Panc1 (cell line): Measurements from ENCODE around the gene PSMB10. TPM values are rescaled to one million over a fixed set of nuclear protein-coding genes. Genes with fewer than 3 reads are reported as not detected.

ENCODE experiments used
- ATAC-seq: fragments of 200-7000 bp; cut with Tn5 transposase; 2 replicates; pipeline ENCODE4 v1.9.1; 2020; ENCODE audit warnings: mild to moderate bottlenecking, moderate library complexity
- BruUV-seq: library from RNA; stranded (reverse); fragments of 400-500 nt; replicated peaks from 2 replicates; lab custom pipeline; 2021; lab: Mats Ljungman, UMichigan
- CTCF ChIA-PET: fragments of 300-600 bp; sonication (Branson Sonifier 250); formaldehyde crosslinking; loops from one replicate; lab custom pipeline; 2022; ENCODE audit warnings: antibody characterized with exemption; lab: Charles Lee
- POLR2A ChIA-PET: fragments of 300-600 bp; sonication (Branson Sonifier 250); formaldehyde crosslinking; loops from one replicate; lab custom pipeline; 2022; ENCODE audit warnings: antibody characterized with exemption; lab: Charles Lee
- DNase-seq: peaks from one replicate; pipeline ENCODE4 v3.0.0-alpha.2; 2010; ENCODE audit warnings: low read depth, low spot score
- H3K27ac ChIP-seq: 2 replicates; pipeline ENCODE4 v1.5.1; 2011; ENCODE audit warnings: mild to moderate bottlenecking, low read length, inconsistent platforms
- H3K27me3 ChIP-seq: fragments of 200-500 bp; sonication (Bioruptor generic); 2 replicates; pipeline ENCODE4 v1.6.0; 2014; ENCODE audit warnings: low read length, inconsistent platforms; ENCODE audit not compliant: control insufficient read depth, insufficient read depth
- H3K36me3 ChIP-seq: fragments of 200-500 bp; sonication (Bioruptor generic); 2 replicates; pipeline ENCODE4 v1.5.1; 2014; ENCODE audit warnings: inconsistent platforms, mild to moderate bottlenecking, low read length, moderate library complexity; ENCODE audit not compliant: control insufficient read depth, insufficient read depth
- H3K4me1 ChIP-seq: 2 replicates; pipeline ENCODE4 v1.5.1; 2011; ENCODE audit warnings: inconsistent platforms, mild to moderate bottlenecking, low read length, moderate library complexity; ENCODE audit not compliant: control insufficient read depth, insufficient read depth
- H3K4me3 ChIP-seq, 2 experiments: 2 replicates each; pipeline ENCODE4 v1.5.1; 2011 to 2012; ENCODE audit warnings: low read depth in 2 of 2, low read length in 2 of 2, mild to moderate bottlenecking in 2 of 2, inconsistent platforms in 1 of 2, moderate library complexity in 1 of 2
- H3K9me3 ChIP-seq: fragments of 200-500 bp; sonication (Bioruptor generic); 2 replicates; pipeline ENCODE4 v1.5.1; 2014; ENCODE audit warnings: low read depth, mild to moderate bottlenecking, inconsistent platforms, low read length, moderate library complexity; ENCODE audit not compliant: control insufficient read depth, insufficient read depth
- CTCF ChIP-seq: fragments of 450-650 bp; IDR thresholded peaks from 2 replicates; pipeline ENCODE4 v1.5.1; 2017; ENCODE audit warnings: mild to moderate bottlenecking
- POLR2AphosphoS5 ChIP-seq: IDR thresholded peaks from 2 replicates; pipeline ENCODE4 v1.6.1; 2012; ENCODE audit warnings: mild to moderate bottlenecking, low read depth, low read length, moderate library complexity
- SIN3A ChIP-seq: IDR thresholded peaks from 2 replicates; pipeline ENCODE4 v1.6.1; 2012; ENCODE audit warnings: low read depth, mild to moderate bottlenecking, low read length, moderate library complexity, borderline replicate concordance; ENCODE audit not compliant: insufficient read depth
- TCF7L2 ChIP-seq: IDR thresholded peaks from 2 replicates; pipeline ENCODE4 v1.6.1; 2011; ENCODE audit warnings: mild to moderate bottlenecking, low read depth, low read length, inconsistent platforms
- in situ Hi-C: cut with HindIII; loops from 2 replicates; pipeline ENCODE4 v1.10.0; 2016; ENCODE audit warnings: low sequenced_read_pairs, low pct_unique_long_range_greater_than_20kb
- intact Hi-C: fragments of 100-400 bp; cut with micrococcal nuclease; formaldehyde crosslinking; loops from one replicate; pipeline ENCODE4 v1.10.0; 2022; ENCODE audit not compliant: unreplicated experiment
- total RNA-seq: library from RNA; stranded (reverse); gene quantifications from one replicate; pipeline ENCODE4 v1.2.1, GENCODE V29; 2021; ENCODE audit not compliant: unreplicated experiment
- TF ChIP-seq, protein P1 (sequence below), 2 experiments: IDR thresholded peaks; 2 replicates each; pipeline ENCODE4 v1.6.1; 2011 to 2012; ENCODE audit warnings: low read depth in 2 of 2, control low read depth in 1 of 2, low read length in 1 of 2, mild to moderate bottlenecking in 1 of 2, moderate library complexity in 1 of 2; ENCODE audit not compliant: insufficient read depth in 1 of 2

Gene PSMB10
- total RNA-seq, 1 experiment from 2014 or later: 47.7 TPM

- no peaks in the 10 kb centered on the region for H3K36me3 ChIP-seq
- intact Hi-C loops (no loop called here), in situ Hi-C loops (no loop called here)
- no peaks in the 10 kb centered on the region; the same call in 1 of the 2 replicates for H3K4me1 ChIP-seq
- no peaks in the 10 kb centered on the region for H3K27me3 ChIP-seq
- TF ChIP-seq TCF7L2: no peak
- no peak for TF ChIP-seq CTCF
- TF ChIP-seq POLR2AphosphoS5: no peak
- TF ChIP-seq, protein P1, sequence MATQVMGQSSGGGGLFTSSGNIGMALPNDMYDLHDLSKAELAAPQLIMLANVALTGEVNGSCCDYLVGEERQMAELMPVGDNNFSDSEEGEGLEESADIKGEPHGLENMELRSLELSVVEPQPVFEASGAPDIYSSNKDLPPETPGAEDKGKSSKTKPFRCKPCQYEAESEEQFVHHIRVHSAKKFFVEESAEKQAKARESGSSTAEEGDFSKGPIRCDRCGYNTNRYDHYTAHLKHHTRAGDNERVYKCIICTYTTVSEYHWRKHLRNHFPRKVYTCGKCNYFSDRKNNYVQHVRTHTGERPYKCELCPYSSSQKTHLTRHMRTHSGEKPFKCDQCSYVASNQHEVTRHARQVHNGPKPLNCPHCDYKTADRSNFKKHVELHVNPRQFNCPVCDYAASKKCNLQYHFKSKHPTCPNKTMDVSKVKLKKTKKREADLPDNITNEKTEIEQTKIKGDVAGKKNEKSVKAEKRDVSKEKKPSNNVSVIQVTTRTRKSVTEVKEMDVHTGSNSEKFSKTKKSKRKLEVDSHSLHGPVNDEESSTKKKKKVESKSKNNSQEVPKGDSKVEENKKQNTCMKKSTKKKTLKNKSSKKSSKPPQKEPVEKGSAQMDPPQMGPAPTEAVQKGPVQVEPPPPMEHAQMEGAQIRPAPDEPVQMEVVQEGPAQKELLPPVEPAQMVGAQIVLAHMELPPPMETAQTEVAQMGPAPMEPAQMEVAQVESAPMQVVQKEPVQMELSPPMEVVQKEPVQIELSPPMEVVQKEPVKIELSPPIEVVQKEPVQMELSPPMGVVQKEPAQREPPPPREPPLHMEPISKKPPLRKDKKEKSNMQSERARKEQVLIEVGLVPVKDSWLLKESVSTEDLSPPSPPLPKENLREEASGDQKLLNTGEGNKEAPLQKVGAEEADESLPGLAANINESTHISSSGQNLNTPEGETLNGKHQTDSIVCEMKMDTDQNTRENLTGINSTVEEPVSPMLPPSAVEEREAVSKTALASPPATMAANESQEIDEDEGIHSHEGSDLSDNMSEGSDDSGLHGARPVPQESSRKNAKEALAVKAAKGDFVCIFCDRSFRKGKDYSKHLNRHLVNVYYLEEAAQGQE (IDR thresholded peaks at IDR 0.05; ENCODE audit: insufficient read depth in 1 of 2, low read depth in 2 of 2, low read length in 1 of 2): no peak
- TF ChIP-seq SIN3A: no peak
- CTCF ChIA-PET: interaction anchor here (0.5 kb wide), 1 partner anchor 26 kb away, joined by 12 read pairs; no protein-coding TSS in a partner anchor
- H3K27ac ChIP-seq: no peak overlapping the region
- POLR2A ChIA-PET: no interaction called here
- no TSS peak for BruUV-seq
- H3K4me3 ChIP-seq: no peak overlapping the region
- ATAC-seq: no peak
- H3K9me3 ChIP-seq: no peaks in the 10 kb centered on the region
- no peak for DNase-seq
Measured at GRCh38 chr16:67943256-67943618, 6.6 kb upstream of the PSMB10 start.

- Histone ChIP-seq H3K9me3 (no peaks in the 10 kb centered on the region), H3K4me3 (no peak overlapping the region), H3K27me3 (no peaks in the 10 kb centered on the region), H3K4me1 (no peaks in the 10 kb centered on the region; the same call in 1 of the 2 replicates), H3K27ac (no peak overlapping the region), H3K36me3 (no peaks in the 10 kb centered on the region)
- DNase-seq (no peak), ATAC-seq (peak; percentile 20; the same call in 1 of the 2 replicates)
- no peak for TF ChIP-seq CTCF
- TF ChIP-seq POLR2AphosphoS5: no peak
- TF ChIP-seq SIN3A: no peak
- TF ChIP-seq, protein P1 (IDR thresholded peaks at IDR 0.05; ENCODE audit: insufficient read depth in 1 of 2, low read depth in 2 of 2, low read length in 1 of 2): no peak
- TF ChIP-seq TCF7L2: no peak
- in situ Hi-C loops: no loop called here
- ChIA-PET POLR2A (no interaction called here), CTCF (interaction anchor here (0.5 to 1.0 kb wide), 3 partner anchors 18 to 46 kb away, joined by 3 to 12 read pairs (median 3); no protein-coding TSS in a partner anchor)
- intact Hi-C loops: no loop called here
- no TSS peak for BruUV-seq
Measured at GRCh38 chr16:67942510-67943255, 6.0 kb upstream of the PSMB10 start.
